HepG2 (cell line): ENCODE data around the gene LTB4R2. TPM values are rescaled to one million over a fixed set of nuclear protein-coding genes. Genes with fewer than 3 reads are reported as not detected.

Source experiments
- ATAC-seq: fragments of 200-7000 bp; cut with Tn5 transposase; 3 replicates; pipeline ENCODE4 v1.9.1; 2020; ENCODE audit warnings: mild to moderate bottlenecking, moderate library complexity
- BruUV-seq: library from RNA; stranded (reverse); fragments of 400-500 nt; replicated peaks from 2 replicates; lab custom pipeline; 2021; lab: Mats Ljungman, UMichigan
- CTCF ChIA-PET: fragments of 300-600 bp; formaldehyde crosslinking; extraction: SDS; loops from one replicate; lab custom pipeline; 2021; ENCODE audit warnings: low total read pairs, inconsistent platforms, low intra/inter-chr PET ratio; lab: Yijun Ruan, JAX
- POLR2A ChIA-PET: fragments of 350-600 bp; sonication (Branson Sonifier 250); formaldehyde crosslinking; loops from one replicate; lab custom pipeline; 2020; ENCODE audit warnings: antibody characterized with exemption, inconsistent platforms; lab: Yijun Ruan, JAX
- DNase-seq: peaks from one replicate; pipeline ENCODE4 v3.0.0-alpha.2; 2015; ENCODE audit warnings: low spot score
- FAIRE-seq: peaks from 3 replicates; lab custom pipeline; 2011; peaks lifted over from hg19 to GRCh38; lab: Jason Lieb, UNC
- H2AFZ ChIP-seq: one replicate; pipeline ENCODE4 v1.6.1; 2011; ENCODE audit warnings: low read length, inconsistent platforms
- H3K27ac ChIP-seq: fragments of 300-600 bp; 3 replicates; pipeline ENCODE4 v1.8.0; 2011; ENCODE audit warnings: mixed run types, mild to moderate bottlenecking, mixed read lengths, low read length, inconsistent platforms; ENCODE audit not compliant: insufficient read depth; ENCODE audit errors: extremely low read length
- H3K27me3 ChIP-seq, 2 experiments: fragments of 200-600 bp in 1 of 2; 2 replicates in 1 of 2; 3 replicates in 1 of 2; pipeline versions ENCODE4 v1.6.0 to v1.8.0; 2011; ENCODE audit warnings: low read length in 2 of 2, mild to moderate bottlenecking in 2 of 2, moderate library complexity in 2 of 2, inconsistent platforms in 1 of 2; ENCODE audit not compliant: insufficient read depth in 2 of 2, control insufficient read depth in 1 of 2
- H3K36me3 ChIP-seq, 2 experiments: fragments of 200-600 bp in 1 of 2; replicated peaks in 1 of 2; 2 replicates in 1 of 2; 3 replicates in 1 of 2; pipeline versions ENCODE4 v1.5.1 to v1.8.0; 2011; ENCODE audit warnings: low read length in 2 of 2, inconsistent platforms in 1 of 2; ENCODE audit not compliant: insufficient read depth in 2 of 2, control insufficient read depth in 1 of 2
- H3K4me1 ChIP-seq: 2 replicates; pipeline ENCODE4 v1.5.1; 2012; ENCODE audit warnings: low read length, inconsistent platforms; ENCODE audit not compliant: insufficient read depth
- H3K4me2 ChIP-seq: 2 replicates; pipeline ENCODE4 v1.6.0; 2011; ENCODE audit warnings: low read depth, low read length, inconsistent platforms
- H3K4me3 ChIP-seq, 3 experiments: fragments of 200-600 bp in 1 of 3; sonication (generic), shearing (Covaris generic) in 1 of 3; replicated peaks in 1 of 3; 2 replicates each; pipeline ENCODE4 v1.5.1; 2011 to 2016; ENCODE audit warnings: low read length in 3 of 3, inconsistent platforms in 2 of 3, low read depth in 2 of 3, mild to moderate bottlenecking in 2 of 3, control low read depth in 1 of 3, mixed read lengths in 1 of 3; ENCODE audit not compliant: insufficient read depth in 1 of 3
- H3K79me2 ChIP-seq: one replicate; pipeline ENCODE4 v1.6.1; 2011; ENCODE audit warnings: low read length, inconsistent platforms; ENCODE audit not compliant: insufficient read depth
- H3K9ac ChIP-seq: 2 replicates; pipeline ENCODE4 v1.6.0; 2011; ENCODE audit warnings: mild to moderate bottlenecking, low read depth, low read length, inconsistent platforms; ENCODE audit not compliant: insufficient read depth
- H3K9me3 ChIP-seq: 2 replicates; pipeline ENCODE4 v1.5.1; 2012; ENCODE audit warnings: mild to moderate bottlenecking, low read length
- H4K20me1 ChIP-seq: 2 replicates; pipeline ENCODE4 v1.6.0; 2011; ENCODE audit warnings: inconsistent platforms, mild to moderate bottlenecking, low read length, moderate library complexity; ENCODE audit not compliant: insufficient read depth
- ESRRA ChIP-seq: sonication (generic); formaldehyde crosslinking; IDR thresholded peaks from 2 replicates; pipeline ENCODE4 v1.5.1; 2020; ENCODE audit warnings: mild to moderate bottlenecking, low read depth, missing genetic modification reagents
- FOXJ3 ChIP-seq: sonication (generic); formaldehyde crosslinking; IDR thresholded peaks from 2 replicates; pipeline ENCODE4 v1.4.0; 2020; ENCODE audit warnings: missing genetic modification reagents, mild to moderate bottlenecking, borderline replicate concordance
- MLLT10 ChIP-seq: sonication (generic); formaldehyde crosslinking; IDR thresholded peaks from 2 replicates; pipeline ENCODE4 v1.4.0; 2020; ENCODE audit warnings: missing genetic modification reagents
- NCOR1 ChIP-seq: fragments of 200-600 bp; sonication (generic); IDR thresholded peaks from 2 replicates; pipeline ENCODE4 v1.7.0; 2017; ENCODE audit warnings: antibody characterized with exemption, low read length, borderline replicate concordance
- NR2F6 ChIP-seq, 2 experiments: IDR thresholded peaks; 2 replicates each; pipeline ENCODE4 v1.6.1; 2016; ENCODE audit warnings: antibody characterized with exemption in 1 of 2, mild to moderate bottlenecking in 1 of 2
- PBX3 ChIP-seq: sonication (generic); formaldehyde crosslinking; IDR thresholded peaks from 2 replicates; pipeline ENCODE4 v1.8.1; 2023; ENCODE audit warnings: missing genetic modification reagents, inconsistent platforms, borderline replicate concordance
- SP2 ChIP-seq: sonication (generic); formaldehyde crosslinking; IDR thresholded peaks from 2 replicates; pipeline ENCODE4 v1.5.1; 2020; ENCODE audit warnings: mild to moderate bottlenecking, missing genetic modification reagents
- SP4 ChIP-seq: sonication (generic); formaldehyde crosslinking; IDR thresholded peaks from 2 replicates; pipeline ENCODE4 v1.8.1; 2023; ENCODE audit warnings: mild to moderate bottlenecking, missing genetic modification reagents
- TEF ChIP-seq: sonication (generic); formaldehyde crosslinking; IDR thresholded peaks from 2 replicates; pipeline ENCODE4 v1.5.0; 2020; ENCODE audit warnings: missing genetic modification reagents
- TOE1 ChIP-seq: sonication (generic); formaldehyde crosslinking; IDR thresholded peaks from 2 replicates; pipeline ENCODE4 v1.4.0; 2020; ENCODE audit warnings: mild to moderate bottlenecking, missing genetic modification reagents
- ZBTB34 ChIP-seq: sonication (generic); formaldehyde crosslinking; IDR thresholded peaks from 2 replicates; pipeline ENCODE4 v1.8.0; 2022; ENCODE audit warnings: mild to moderate bottlenecking, missing genetic modification reagents
- ZNF547 ChIP-seq: sonication (generic); formaldehyde crosslinking; IDR thresholded peaks from 2 replicates; pipeline ENCODE4 v1.5.1; 2020; ENCODE audit warnings: mild to moderate bottlenecking, missing genetic modification reagents
- ZNF556 ChIP-seq: sonication (generic); formaldehyde crosslinking; IDR thresholded peaks from 2 replicates; pipeline ENCODE4 v1.4.0; 2020; ENCODE audit warnings: mild to moderate bottlenecking, missing genetic modification reagents, borderline replicate concordance
- ZNF75D ChIP-seq: sonication (generic); formaldehyde crosslinking; IDR thresholded peaks from 2 replicates; pipeline ENCODE4 v1.8.1; 2023; ENCODE audit warnings: missing genetic modification reagents, mild to moderate bottlenecking, borderline replicate concordance
- ZNF792 ChIP-seq: IDR thresholded peaks from 2 replicates; pipeline ENCODE4 v1.6.1; 2016
- ZNF883 ChIP-seq: sonication (generic); formaldehyde crosslinking; IDR thresholded peaks from 2 replicates; pipeline ENCODE4 v1.5.1; 2020; ENCODE audit warnings: mild to moderate bottlenecking, missing genetic modification reagents; ENCODE audit errors: not compliant biosample characterization
- WGBS: methylation state at CpG from one replicate; pipeline ENCODE4 v1.1.6; 2017; ENCODE audit warnings: low lambda C conversion rate; 5-methylcytosine and 5-hydroxymethylcytosine counted together
- in situ Hi-C: cut with HindIII; loops from 2 replicates; pipeline ENCODE4 v1.10.0; 2017; ENCODE audit warnings: low pct_unique_long_range_greater_than_20kb; ENCODE audit not compliant: extremely low pct_ligation_motif_present
- intact Hi-C: fragments of 100-400 bp; cut with micrococcal nuclease; formaldehyde crosslinking; loops from one replicate; pipeline ENCODE4 v1.10.0; 2022; ENCODE audit not compliant: unreplicated experiment
- polyA plus RNA-seq, 8 experiments: library from polyadenylated mRNA; depleted of rRNA in 3 of 8; stranded (reverse) in 7 of 8; unstranded in 1 of 8; fragments of >200 nt; fragmentation: Illumina TruSeq in 4 of 8; extraction: Trizol in 4 of 8; gene quantifications; 2 replicates each; pipeline versions ENCODE4 v1.2.1 to v1.2.3, GENCODE V29; 2011 to 2016; ENCODE audit warnings: low read depth in 4 of 8, missing spikeins in 1 of 8, mixed read lengths in 1 of 8; ENCODE audit not compliant: insufficient read depth in 1 of 8
- total RNA-seq, 5 experiments: library from RNA; depleted of rRNA; stranded (reverse); fragments of >200 nt; fragmentation: Illumina TruSeq; extraction: Trizol; gene quantifications; 2 replicates each; pipeline ENCODE4 v1.2.3, GENCODE V29; 2016; ENCODE audit warnings: low read depth in 1 of 5
- TF ChIP-seq, protein P1 (sequence below): sonication (generic); formaldehyde crosslinking; IDR thresholded peaks from 2 replicates; pipeline ENCODE4 v1.8.0; 2022; ENCODE audit warnings: missing genetic modification reagents, low read depth, mild to moderate bottlenecking, borderline replicate concordance

The LTB4R2 gene
- total and polyA plus RNA-seq, 2 of the 13 experiments (the other 11 are each of a cell fraction or from before 2014, with no cell fraction given), result 3.9 to 6.9 TPM

- no peaks in the 10 kb centered on the region for H4K20me1 ChIP-seq
- in situ Hi-C loops (no loop called here), intact Hi-C loops (no loop called here)
- no peak overlapping the region for H3K4me2 ChIP-seq
- no peaks in the 10 kb centered on the region for H3K9me3 ChIP-seq
- no peak overlapping the region for H3K27ac ChIP-seq
- POLR2A ChIA-PET, result no interaction called here
- WGBS, result 96% methylated on average over 6 of the region's 6 CpGs
- peaks cover 2% of the 10 kb centered on the region for H3K79me2 ChIP-seq
- H2AFZ ChIP-seq, result no peak overlapping the region
- H3K4me3 ChIP-seq, result no peak overlapping the region
- FAIRE-seq (no peak), DNase-seq (no peak), ATAC-seq (no peak)
- peaks cover 9% of the 10 kb centered on the region for H3K4me1 ChIP-seq
- no peaks in the 10 kb centered on the region for H3K36me3 ChIP-seq
- H3K27me3 ChIP-seq, result no peaks in the 10 kb centered on the region
- BruUV-seq, result no TSS peak
- no peak for TF ChIP-seq PBX3 (CRISPR knock-in tag)
- no peak for TF ChIP-seq NR2F6 (IDR thresholded peaks at IDR 0.05)
- TF ChIP-seq NR2F6 (CRISPR knock-in tag; IDR thresholded peaks at IDR 0.05), result no peak
- no peak for TF ChIP-seq MLLT10 (CRISPR knock-in tag)
- no peak for TF ChIP-seq TEF (CRISPR knock-in tag)
- TF ChIP-seq, protein P1, sequence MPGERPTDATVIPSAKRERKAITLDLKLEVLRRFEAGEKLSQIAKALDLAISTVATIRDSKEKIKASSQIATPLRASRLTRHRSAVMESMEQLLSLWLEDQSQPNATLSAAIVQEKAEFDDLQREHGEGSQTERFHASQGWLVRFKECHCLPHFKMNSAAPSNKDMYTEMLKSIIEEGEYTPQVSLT, result no peak
- no peak for TF ChIP-seq ZNF792 (CRISPR knock-in tag)
- no peak for TF ChIP-seq NCOR1
- TF ChIP-seq ZNF547 (CRISPR knock-in tag), result no peak
- TF ChIP-seq ZNF556 (CRISPR knock-in tag), result no peak
- TF ChIP-seq TOE1, result no peak
- no peak for TF ChIP-seq ZNF75D (CRISPR knock-in tag)
- TF ChIP-seq ZNF883 (CRISPR knock-in tag), result no peak
- no peak for TF ChIP-seq FOXJ3 (CRISPR knock-in tag)
- TF ChIP-seq SP4 (CRISPR knock-in tag), result no peak
- no peak for TF ChIP-seq ESRRA (CRISPR knock-in tag)
- TF ChIP-seq SP2 (CRISPR knock-in tag), result no peak
- TF ChIP-seq ZBTB34 (CRISPR knock-in tag), result no peak
- CTCF ChIA-PET, result no interaction called here
- H3K9ac ChIP-seq, result no peak overlapping the region
Observed at GRCh38 chr14:24277071-24277470, 32.9 kb upstream of the LTB4R2 start.
